SKM-1 (cell line): ENCODE measurements around the gene MYO1A.

Source experiments
- DNase-seq: peaks from one replicate; lab custom pipeline; 2025; ENCODE audit not compliant: unreplicated experiment; lab: John Stamatoyannopoulos, UW

MYO1A gene

DNA sequence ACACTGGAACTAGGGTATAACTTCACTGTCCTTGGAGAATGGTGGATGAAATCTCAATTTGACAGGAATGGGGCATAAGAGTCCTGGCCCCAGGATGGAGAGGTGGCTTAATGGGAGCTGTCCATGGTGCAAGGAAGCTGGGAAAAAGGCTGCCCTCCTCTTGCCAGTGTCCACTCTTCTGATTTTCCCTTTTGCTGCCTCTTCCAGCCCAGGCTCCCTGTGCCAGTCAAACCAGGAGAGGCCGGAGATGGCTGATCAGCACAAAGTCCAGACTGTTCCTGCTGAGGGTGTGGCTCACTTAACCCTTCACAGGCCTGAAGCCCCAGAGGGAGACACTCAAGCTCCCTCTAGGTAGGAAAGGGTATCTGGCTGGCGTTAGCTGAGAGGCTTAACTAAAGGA lies at the start of gene MYO1A:
Gene MYO1A, minus strand, starts transcription at position 240 of the 400 bp plus-strand sequence. CDS start 1,806 bp downstream, outside the sequence.
- no peak for DNase-seq

DNA sequence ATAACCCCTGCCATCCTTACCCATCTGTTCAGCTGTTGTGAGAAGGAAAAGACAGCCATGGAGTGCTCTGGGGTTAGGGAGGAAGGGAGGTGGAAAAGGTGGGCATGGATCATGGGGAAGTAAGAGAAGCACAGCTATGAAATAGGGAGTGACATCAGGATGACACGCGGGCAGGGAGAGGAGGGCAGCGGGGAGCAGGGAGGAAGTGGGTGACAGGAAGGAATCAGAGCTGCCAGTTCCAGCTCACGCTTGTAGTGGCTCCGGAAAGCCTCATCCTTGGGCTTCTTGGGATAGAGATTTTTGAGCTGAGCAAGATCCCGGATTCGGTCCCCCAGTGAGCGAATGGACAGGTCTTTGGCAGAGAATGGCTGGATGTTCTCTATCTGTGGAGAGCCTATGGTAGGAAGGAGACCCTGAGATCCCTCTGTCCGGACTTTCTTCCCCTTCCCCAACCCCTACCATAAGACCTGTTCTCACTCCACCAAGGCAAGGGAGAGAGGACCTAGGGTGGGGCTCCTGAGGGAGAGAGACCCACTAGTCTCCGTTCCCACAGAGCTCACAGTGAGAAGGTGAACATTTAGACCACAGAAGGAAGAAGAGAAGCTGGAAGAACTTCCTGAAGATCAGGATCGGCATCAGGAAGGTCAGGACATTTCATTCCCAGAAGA lies 49.3 kb upstream of the MYO1A start:
- DNase-seq: no peak

DNA sequence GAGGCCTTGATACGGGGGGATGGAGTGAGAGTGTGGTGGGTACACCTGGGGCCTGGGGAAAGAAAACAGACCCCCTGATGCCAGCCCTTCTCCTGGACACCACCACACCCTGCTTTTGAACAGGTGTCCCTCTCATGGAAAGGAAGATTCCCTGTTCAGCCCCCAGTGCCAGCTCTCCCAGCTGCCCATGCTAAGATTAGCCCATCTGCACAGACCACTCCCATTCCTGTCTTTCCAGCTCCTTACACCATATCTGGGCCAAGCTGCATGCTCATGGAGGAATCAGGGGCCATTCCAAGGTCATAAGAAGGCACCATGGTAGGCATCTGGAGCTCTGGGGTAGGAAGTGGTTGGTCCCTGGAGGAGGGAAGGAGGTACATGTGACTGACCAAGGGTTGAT lies 48.6 kb upstream of the MYO1A start:
- no peak for DNase-seq

DNA sequence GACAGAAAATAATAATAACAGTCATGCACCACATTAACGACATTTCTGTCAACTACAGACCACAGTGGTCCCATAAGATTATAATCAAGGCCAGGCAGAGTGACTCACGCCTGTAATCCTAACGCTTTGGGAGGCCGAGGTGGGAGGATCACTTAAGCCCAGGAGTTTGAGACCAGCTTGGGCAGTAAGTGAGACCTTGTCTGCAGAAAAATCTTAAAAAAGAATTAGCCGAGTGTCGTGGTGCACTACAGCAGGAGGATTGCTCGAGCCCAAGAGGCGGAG lies 47.6 kb upstream of the MYO1A start:
- DNase-seq: no peak

DNA sequence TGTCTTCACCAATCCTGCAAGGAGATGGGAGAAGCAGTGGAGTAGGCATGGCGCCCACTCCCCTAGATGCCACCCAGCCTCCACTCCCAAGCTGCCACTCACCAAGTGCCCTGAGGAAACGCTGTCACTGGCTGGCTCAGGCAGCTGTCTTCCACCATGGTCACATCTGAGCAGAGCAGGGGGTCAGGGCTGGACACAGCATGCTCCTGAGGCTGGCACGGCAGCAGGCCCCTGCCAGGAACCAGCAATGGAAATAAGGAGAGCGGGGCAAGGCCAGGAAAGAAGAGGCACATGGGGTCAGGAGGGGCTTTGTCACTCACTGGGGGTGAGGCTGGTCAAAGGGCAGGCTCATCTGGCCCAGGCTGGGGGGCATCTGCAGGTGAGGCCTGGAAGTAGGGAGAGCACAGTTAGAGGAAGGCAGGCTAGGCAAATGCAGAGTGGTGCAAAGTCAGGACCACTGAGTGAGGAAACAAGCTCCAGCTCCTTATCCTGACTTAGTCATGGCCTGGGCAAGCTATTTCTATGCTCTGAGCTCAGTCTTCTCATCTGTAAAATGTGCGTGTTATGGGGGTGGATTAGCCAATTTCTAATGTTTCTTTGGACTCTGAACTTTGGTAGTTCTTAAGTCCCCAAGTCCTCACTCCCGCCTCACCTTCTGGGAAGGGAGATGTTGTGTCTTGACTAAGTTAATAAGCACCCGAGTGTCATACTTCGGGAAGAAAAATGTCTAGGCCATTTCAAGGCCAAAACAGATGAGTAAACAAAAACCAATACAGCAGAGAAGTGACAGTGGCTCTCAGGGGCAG lies 47.0 kb upstream of the MYO1A start:
- DNase-seq: no peak

DNA sequence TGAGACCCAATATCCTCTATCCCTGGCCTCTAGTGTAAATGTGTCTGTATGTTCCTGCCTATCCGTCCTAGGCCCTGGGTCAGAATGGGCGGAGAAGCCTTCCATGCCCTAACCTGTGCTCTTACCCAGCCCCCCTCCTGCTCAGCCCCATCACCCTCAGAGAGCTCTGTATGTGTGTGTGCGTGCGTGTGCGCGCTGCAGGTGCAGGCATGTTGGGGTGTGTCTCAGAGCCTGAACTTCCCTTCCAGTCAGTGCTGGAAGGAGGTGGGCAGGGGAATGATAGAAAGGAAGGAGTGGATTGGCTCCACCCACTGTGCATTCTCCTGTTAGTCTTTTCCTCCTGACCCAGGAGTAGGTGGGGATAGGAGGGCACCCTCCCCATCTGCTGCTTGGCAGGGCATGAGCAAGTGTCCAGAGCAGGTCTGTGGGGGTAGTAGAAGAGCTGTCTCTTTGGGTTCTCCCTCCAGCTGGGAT lies 46.2 kb upstream of the MYO1A start:
- no peak for DNase-seq

DNA sequence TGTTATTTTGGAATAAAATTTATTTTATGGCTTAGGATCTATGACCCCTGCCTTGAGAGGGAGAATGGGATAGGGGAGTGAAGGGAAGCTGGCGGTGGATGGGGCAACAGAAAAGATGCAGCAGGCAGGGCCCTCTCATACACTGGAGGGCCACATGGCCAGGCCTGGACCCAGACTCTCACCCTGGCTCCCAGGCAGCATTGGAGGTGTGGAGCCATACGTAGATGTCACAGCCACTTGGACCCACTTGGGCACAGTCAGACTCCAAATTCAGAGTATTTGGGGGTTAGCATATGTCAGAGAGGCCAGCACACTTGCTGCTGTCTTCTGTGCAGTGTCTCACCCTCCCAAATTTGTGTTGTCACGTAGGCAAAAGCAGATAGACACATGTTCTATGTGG lies 45.5 kb upstream of the MYO1A start:
- DNase-seq: no peak

DNA sequence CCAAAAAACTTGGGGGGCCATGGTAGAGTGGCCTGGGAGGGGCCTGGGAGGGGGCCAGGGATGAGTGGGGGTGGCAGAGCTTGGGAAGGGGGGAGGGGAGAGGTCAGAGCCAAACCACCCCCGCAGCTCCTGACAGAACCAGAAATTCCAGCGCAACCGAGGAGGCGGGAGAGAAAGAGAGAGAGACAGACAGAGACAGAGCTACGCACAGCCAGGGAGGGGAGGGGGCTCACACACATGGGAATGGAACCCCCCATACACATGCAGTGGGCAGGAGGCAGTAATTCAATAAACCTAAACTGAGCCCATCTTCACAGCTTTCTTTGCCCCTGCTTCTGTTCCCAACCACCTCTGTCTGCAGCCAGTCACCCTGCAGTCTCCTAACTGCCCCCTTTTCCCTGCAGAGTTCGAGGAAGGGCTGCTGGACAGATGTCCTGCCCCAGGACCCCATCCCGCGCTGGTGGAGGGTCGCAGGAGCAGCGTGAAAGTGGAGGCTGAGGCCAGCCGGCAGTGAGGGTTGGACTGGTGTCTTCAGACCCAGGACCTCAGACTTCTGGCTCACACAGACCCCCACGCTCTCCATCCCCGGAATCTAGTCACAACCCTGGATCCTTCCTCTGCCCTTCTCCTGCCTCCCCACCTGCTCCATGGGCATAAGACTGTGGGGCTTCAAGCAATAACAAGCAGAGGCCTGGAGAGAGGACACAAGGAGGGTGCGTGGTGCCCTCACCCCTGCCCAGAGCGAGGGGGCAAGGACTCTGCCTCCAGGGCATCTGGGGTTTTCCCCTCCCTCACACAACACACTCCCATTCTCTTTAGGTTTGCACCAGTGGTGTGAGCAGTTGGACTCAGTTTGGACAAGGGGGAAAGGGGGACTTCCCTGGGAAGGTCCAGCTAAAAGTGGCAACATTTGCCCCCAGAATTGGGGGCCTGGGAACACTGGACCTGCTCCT lies 44.6 kb upstream of the MYO1A start:
- DNase-seq: no peak

DNA sequence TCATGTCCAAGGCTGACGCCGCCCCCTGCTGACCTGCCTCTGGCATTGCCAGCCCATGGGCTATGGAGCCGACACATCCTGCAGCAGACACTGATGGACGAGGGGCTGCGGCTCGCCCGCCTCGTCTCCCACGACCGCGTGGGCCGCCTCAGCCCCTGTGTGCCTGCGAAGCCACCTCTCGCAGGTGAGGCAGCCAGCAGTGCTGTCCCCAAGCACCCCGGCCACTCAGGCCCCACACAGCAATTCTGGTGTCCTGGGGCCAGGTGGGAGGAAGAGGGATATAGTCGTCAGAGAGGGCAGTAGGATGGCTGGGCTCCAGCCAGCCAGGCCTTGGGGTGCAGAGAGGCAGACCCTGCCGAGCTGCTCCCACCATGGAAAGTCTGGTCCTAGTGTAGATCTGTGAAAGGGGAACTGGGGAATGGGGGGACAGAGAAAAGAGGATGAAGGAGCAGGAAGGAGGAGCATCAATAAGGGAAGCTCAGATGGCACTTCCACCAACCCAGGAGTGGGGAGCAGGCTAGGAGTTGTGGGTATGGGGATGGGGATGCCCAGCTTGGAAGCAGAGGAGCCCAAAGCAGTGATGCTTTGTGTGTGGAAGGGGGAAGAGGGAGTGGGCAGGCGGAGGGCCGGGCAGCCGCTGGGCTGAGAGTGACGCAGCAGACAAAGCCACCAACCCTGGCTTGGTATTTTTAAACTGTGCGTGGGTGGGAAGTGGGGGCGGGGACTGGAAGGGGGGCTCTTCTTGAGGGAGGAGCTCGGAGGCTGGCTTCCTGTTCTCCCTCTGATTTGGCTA lies 43.7 kb upstream of the MYO1A start:
- no peak for DNase-seq

DNA sequence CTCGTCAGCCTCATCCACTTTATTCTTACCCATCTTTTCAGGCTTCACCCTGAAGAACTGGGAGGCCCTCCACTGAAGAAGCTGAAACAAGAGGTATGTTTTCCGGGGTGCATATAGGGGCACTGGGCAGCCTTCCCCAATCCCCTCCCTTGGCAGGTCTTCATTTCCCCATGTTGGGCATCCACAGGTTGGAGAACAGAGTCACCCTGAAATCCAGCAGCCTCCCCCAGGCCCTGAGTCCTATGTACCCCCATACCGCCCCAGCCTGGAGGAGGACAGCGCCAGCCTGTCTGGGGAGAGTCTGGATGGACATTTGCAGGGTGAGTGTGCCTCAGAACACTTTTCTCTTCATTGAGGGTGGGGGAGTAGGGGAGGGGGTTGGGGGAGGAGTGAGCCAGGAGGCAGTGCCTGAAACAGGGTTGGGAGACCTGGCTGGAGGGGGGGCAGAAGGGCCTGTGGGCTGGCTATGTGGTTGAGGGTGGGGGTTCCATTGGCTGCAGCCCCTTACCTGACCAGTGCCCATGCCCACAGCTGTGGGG lies 43.0 kb upstream of the MYO1A start:
- DNase-seq: no peak

DNA sequence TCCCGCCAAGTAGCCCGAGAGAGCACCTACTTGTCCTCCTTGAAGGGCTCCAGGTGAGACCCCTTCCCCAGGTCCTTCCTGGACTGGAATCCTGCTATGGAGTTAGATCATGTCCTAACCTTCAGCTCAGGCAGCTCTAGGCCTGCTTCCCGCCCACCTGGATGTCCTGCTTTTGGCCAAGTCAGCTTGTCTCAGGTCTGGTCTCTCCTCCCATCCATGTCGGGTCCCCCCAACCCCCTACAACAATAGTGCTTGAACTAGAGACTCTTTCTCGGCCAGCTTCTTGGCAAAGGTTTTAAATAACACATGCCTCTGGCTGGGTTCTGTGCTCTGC lies 42.6 kb upstream of the MYO1A start:
- DNase-seq: no peak

DNA sequence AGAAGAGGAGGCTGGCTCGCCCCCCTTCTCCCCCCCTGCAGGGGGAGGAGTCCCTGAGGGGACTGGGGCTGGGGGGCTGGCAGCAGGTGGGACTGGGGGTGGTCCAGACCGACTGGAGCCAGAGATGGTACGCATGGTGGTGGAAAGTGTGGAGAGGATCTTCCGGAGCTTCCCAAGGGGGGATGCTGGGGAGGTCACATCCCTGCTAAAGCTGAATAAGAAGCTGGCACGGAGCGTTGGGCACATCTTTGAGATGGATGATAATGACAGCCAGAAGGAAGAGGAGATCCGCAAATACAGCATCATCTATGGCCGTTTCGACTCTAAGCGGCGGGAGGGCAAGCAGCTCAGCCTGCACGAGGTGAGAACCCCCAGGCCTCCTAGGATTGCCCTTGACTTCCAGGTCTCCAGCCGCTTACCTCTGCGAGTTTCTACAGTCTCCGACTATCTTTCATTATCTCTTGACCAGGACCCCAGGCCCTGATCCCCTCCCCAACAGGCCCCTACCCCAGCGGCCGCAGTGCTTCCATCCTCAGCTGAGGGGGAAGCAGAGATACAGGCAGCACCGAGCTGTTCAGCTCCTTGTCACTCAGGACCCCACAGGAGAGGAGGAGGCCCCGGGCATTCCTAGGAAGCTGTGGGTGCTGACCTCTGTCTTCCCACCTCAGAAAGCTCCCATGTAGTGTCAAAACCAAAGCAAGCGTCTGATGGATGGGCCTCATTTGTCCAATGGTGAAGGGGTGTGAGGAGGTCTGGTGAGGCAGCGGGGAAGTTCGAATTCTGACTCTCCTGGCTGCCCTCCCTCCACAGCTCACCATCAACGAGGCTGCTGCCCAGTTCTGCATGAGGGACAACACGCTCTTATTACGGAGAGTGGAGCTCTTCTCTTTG lies 42.0 kb upstream of the MYO1A start:
- no peak for DNase-seq

DNA sequence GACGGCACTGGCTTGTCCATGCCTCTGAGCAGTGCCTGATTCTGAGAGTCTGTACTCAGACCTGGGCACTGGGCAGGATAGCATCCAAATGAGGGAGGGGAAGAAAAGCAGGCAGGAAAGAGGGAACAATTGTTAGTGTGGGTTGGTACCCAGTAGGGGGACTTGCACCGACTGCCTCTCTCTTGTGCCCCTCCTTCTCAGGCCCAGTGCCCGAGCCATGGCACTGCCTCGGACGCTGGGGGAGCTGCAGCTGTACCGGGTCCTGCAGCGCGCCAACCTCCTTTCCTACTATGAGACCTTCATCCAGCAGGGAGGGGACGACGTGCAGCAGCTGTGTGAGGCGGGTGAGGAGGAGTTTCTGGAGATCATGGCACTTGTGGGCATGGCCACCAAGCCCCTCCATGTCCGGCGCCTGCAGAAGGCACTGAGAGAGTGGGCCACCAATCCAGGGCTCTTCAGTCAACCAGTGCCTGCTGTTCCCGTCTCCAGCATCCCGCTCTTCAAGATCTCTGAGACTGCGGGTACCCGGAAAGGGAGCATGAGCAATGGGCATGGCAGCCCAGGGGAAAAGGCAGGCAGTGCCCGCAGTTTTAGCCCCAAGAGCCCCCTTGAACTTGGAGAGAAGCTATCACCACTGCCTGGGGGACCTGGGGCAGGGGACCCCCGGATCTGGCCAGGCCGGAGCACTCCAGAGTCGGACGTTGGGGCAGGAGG lies 41.2 kb upstream of the MYO1A start:
- no peak for DNase-seq

DNA sequence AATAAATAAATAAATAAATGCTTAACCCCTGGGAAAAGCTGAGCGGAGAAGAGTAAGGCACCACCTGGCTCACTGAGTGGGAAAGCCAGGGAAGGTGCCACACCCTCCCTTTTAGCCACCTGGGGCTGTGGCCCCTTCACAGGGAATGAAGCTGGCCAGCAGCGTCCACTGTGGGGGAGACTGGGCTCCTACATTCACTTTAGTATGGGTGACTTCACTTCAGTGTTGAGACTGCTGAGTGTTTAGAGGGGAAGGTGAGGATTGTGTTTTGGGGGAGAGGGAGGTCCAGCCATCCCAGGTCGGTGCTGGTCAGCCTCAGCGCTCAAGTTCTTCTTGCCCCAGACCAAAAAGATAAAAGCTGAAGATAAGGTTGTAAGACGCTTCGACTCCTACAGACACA lies 40.6 kb upstream of the MYO1A start:
- DNase-seq: no peak

DNA sequence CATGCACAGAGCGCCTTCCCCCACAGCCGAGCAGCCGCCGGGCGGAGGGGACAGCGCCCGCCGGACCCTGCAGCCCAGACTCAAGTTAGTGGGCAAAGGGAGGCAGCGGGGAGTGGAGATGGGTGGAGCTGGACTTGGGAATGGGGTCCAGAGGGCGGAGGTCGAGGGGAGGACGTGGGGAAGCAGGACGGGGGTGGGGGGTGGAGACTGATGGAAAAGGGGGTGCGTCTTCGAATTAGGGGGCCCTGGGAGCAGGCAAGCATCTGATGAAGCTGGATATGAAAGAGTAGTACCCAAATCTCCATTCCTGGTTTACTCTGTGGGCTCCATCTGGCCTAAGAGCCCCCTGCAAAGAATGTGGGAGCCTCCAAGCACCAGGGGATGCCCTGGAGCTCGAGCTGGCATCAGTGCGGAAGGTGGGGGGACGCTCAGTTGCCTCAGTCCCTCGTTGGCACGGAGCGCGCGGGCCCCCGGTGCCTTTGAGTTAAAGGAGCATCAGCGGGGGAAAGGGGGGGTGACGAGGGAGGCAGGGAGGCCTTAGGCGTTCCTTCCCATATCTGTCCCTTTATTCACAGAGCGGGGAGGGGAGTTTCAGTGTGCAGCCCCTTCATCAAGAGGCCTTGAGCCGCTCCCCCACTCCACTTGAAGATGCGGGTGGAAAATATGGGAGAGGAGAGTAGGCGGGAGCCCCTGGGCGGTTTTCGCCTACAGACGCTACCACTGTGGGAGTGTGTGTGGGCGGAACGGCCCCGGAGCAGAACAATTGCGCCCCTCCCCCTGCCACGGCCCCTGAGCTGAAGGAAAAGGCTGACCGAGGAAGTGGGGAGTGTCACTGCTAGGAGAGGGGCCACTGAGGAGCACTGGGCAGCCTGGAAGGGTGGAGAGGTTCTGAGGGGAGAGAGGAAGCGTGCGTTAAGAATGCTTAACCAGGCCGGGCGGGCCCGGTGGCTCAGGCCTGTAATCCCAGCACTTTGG lies 39.6 kb upstream of the MYO1A start:
- no peak for DNase-seq

DNA sequence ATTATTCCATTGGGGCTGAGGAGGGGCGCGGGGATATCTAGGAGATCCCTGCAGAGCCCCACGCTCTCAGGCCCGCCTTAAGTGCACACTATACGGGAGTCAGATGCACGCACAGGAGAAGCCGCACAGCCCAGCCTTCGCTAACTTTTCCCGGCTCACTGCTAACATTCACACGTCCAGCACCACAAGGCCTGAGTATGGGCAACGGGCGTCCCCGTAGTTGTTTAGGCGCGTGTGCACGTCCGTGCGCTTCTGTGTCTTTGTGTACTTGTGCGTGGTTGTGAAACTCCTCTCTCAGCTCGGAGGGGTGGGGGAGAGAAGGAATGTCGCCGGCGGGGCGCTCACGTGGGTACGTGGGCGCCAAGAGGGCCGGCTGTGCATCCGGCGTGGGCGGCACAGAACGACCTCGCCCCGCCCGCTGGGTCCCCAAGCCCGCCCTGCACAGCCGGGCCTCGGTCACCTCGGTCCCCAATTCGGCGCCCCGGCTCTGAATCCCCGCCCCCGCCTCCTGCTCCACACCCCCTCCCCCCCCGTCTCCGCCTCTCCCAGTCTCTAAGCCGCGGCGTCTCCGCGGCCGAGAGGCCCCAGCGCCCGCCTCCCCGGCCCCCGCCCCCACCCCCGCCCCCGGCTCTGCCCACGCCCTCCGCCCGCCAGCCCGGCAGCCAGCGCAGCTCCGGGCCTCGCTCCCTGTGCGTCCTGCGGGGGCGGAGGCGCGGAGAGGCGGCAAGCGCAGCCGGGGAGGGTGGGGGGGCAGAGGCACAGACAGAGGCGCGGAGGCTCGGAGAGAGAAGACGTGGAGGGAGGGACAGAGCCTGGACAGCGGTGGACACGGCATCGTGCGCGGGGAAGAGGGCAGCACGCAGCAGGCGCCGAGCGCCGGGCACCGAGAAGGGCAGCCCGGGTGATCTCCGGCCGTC lies 38.7 kb upstream of the MYO1A start, which contains the start of gene NAB2:
Gene NAB2, plus strand, starts transcription at position 761 of the 917 bp plus-strand sequence. CDS start 158 bp downstream, outside the sequence.
- peak; percentile 73 for DNase-seq
